Thymus (tissue), 11 donors: Measurements from ENCODE around the gene METAP1. TPM values are rescaled to one million over a fixed set of nuclear protein-coding genes. Genes with fewer than 3 reads are reported as not detected.
"Not testable (repeated sequence)": the region's sequence is repeated elsewhere in the genome, so short reads cannot be mapped to it uniquely, and the experiment has no call there.

Source experiments
- DNase-seq, 9 donors: peaks; one replicate each; pipeline ENCODE4 v3.0.0-alpha.2; 2013; ENCODE audit warnings: low spot score in 9 of 9, low read depth in 6 of 9, missing footprints in 1 of 9
- H3K27ac ChIP-seq, 2 donors: one replicate each; pipeline ENCODE4 v1.5.1; 2013; ENCODE audit warnings: control low read depth in 1 of 2, low read depth in 1 of 2, low read length in 1 of 2, mild to moderate bottlenecking in 1 of 2, moderate library complexity in 1 of 2
- H3K27me3 ChIP-seq, 2 donors: one replicate each; pipeline ENCODE4 v1.5.1; 2013; ENCODE audit warnings: low read length in 1 of 2; ENCODE audit not compliant: control insufficient read depth in 2 of 2, insufficient read depth in 1 of 2
- H3K36me3 ChIP-seq, 2 donors: one replicate each; pipeline ENCODE4 v1.5.1; 2013; ENCODE audit warnings: low read length in 1 of 2, mild to moderate bottlenecking in 1 of 2, moderate library complexity in 1 of 2; ENCODE audit not compliant: control insufficient read depth in 2 of 2, insufficient read depth in 2 of 2
- H3K4me1 ChIP-seq, 2 donors: one replicate each; pipeline ENCODE4 v1.5.1; 2013; ENCODE audit warnings: low read length in 2 of 2; ENCODE audit not compliant: control insufficient read depth in 2 of 2, insufficient read depth in 2 of 2
- H3K4me3 ChIP-seq, 2 donors: one replicate each; pipeline ENCODE4 v1.5.1; 2013; ENCODE audit warnings: low read length in 2 of 2, control low read depth in 1 of 2, mild to moderate bottlenecking in 1 of 2
- H3K9me3 ChIP-seq, 2 donors: one replicate each; pipeline ENCODE4 v1.5.1; 2013; ENCODE audit warnings: low read length in 1 of 2, mild to moderate bottlenecking in 1 of 2; ENCODE audit not compliant: control insufficient read depth in 2 of 2, insufficient read depth in 1 of 2
- WGBS: extraction: QIAGEN DNeasy Blood & Tissue Kit; methylation state at CpG from one replicate; pipeline ENCODE4 v1.1.7; 2013; 5-methylcytosine and 5-hydroxymethylcytosine counted together
- polyA plus RNA-seq: library from polyadenylated mRNA; stranded (reverse); fragments of 200-250 nt; gene quantifications from one replicate; pipeline ENCODE4 v1.2.3, GENCODE V29; 2013
- total RNA-seq: library from RNA; stranded (reverse); fragments of 120-200 nt; gene quantifications from one replicate; pipeline ENCODE4 v1.2.4, GENCODE V29; 2013
- donor health status: healthy.

Gene METAP1
- total and polyA plus RNA-seq, 2 donors = 47.4 to 57.7 TPM

- Histone ChIP-seq H3K4me3 (no peak overlapping the region), H3K9me3 (no peaks in the 10 kb centered on the region), H3K4me1 (peaks cover 17 to 24% of the 10 kb centered on the region in 2 donors), H3K36me3 (peaks cover 8 to 41% of the 10 kb centered on the region in 2 donors), H3K27ac (no peak overlapping the region), H3K27me3 (no peaks in the 10 kb centered on the region)
- WGBS = 98% methylated on average over 1 of the region's 1 CpG
- no peak for DNase-seq
Measured at GRCh38 chr4:99059550-99059949, 64.0 kb downstream of the METAP1 start.

GRCh38 chr4:99061048-99061700 lies 65.7 kb downstream of the METAP1 start:
- Histone ChIP-seq H3K4me1 (peaks cover 14 to 24% of the 10 kb centered on the region in 2 donors), H3K4me3 (no peak overlapping the region), H3K27me3 (no peaks in the 10 kb centered on the region), H3K9me3 (no peaks in the 10 kb centered on the region), H3K27ac (peak overlapping the region; percentile 86 to 92), H3K36me3 (peaks cover 8 to 40% of the 10 kb centered on the region in 2 donors)
- peak; percentile 52 to 92 (median 78) for DNase-seq
- 81% methylated on average over 8 of the region's 8 CpGs for WGBS

DNA sequence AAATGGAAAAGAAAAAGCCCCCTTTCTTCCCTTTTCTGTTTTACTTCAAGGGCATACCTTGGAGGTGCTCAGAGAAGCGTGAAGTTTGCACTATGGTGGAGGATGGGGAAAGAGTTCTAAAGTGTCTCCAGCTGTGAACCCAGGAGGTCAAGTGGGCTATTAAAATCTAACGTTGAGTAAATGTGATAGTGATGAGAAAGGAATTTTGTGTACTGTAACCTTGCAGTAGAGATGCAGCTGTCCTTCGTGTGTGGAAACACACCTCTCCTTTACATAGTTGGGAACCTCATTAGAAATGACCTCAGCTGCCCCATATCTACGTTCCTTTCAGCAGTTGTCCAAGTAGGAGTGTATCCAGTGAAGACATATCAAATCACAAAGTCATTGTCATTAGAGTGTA lies 66.6 kb downstream of the METAP1 start:
- Histone ChIP-seq H3K9me3 (no peaks in the 10 kb centered on the region), H3K4me3 (no peak overlapping the region), H3K4me1 (peaks cover 14 to 20% of the 10 kb centered on the region in 2 donors), H3K27ac (peak overlapping the region in 1 of 2 donors; percentile 92), H3K27me3 (no peaks in the 10 kb centered on the region), H3K36me3 (peaks cover 8 to 45% of the 10 kb centered on the region in 2 donors)
- no peak for DNase-seq
- WGBS = 91% methylated on average over 4 of the region's 4 CpGs

DNA sequence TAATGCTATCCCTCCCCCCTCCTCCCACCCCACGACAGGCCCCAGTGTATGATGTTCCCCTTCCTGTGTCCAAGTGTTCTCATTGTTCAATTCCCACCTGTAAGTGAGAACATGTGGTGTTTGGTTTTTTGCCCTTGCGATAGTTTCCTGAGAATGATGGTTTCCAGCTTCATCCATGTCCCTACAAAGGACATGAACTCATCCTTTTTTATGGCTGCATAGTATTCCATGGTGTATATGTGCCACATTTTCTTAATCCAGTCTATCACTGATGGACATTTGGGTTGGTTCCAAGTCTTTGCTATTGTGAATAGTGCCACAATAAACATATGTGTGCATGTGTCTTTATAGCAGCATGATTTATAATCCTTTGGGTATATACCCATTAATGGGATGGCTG lies 70.0 kb downstream of the METAP1 start:
- peaks cover 7 to 16% of the 10 kb centered on the region in 2 donors for H3K4me1 ChIP-seq
- not testable (repeated sequence) for H3K4me3 ChIP-seq, H3K9me3 ChIP-seq, H3K27me3 ChIP-seq, DNase-seq, H3K27ac ChIP-seq
- H3K36me3 ChIP-seq = peaks cover 3 to 36% of the 10 kb centered on the region in 2 donors
- WGBS = 98% methylated on average over 2 of the region's 2 CpGs

DNA sequence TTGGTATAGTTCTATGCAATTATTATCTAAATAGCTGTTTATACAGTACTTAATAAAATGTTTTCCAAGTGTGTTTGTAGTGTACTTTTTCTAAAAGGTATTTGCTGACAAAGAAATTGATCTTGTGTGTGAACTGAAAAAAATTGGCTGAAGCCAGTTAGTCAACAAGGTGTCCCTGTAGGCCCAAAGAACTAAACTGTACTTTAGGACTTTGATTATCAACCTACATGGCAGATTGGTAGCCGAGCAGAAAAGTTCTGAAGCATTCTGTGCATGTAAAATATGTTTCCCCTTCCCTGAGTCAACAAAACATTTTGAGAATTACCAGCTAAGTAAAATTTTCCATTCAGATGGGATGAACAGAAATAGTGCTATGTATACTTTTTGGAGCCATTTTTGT lies 72.1 kb downstream of the METAP1 start:
- H3K27ac ChIP-seq = no peak overlapping the region
- no peaks in the 10 kb centered on the region for H3K27me3 ChIP-seq
- no peak for DNase-seq
- H3K36me3 ChIP-seq = peaks cover 11 to 46% of the 10 kb centered on the region in 2 donors
- H3K4me1 ChIP-seq = no peaks in the 10 kb centered on the region
- H3K9me3 ChIP-seq = no peaks in the 10 kb centered on the region
- 97% methylated on average over 1 of the region's 1 CpG for WGBS
- H3K4me3 ChIP-seq = no peak overlapping the region

- Histone ChIP-seq H3K36me3 (peaks cover 26 to 71% of the 10 kb centered on the region in 2 donors), H3K27ac (no peak overlapping the region), H3K9me3 (no peaks in the 10 kb centered on the region), H3K27me3 (no peaks in the 10 kb centered on the region), H3K4me1 (no peaks in the 10 kb centered on the region), H3K4me3 (no peak overlapping the region)
- 98% methylated on average over 5 of the region's 5 CpGs for WGBS
- DNase-seq = no peak
Measured at GRCh38 chr4:99071159-99071558, 75.6 kb downstream of the METAP1 start.

- Histone ChIP-seq H3K4me3 (no peak overlapping the region), H3K27me3 (no peaks in the 10 kb centered on the region), H3K9me3 (no peaks in the 10 kb centered on the region), H3K4me1 (no peaks in the 10 kb centered on the region), H3K36me3 (peaks cover 38 to 87% of the 10 kb centered on the region in 2 donors), H3K27ac (no peak overlapping the region)
- DNase-seq = no peak
- WGBS = 98% methylated on average over 7 of the region's 7 CpGs
Measured at GRCh38 chr4:99074816-99075215, 79.3 kb downstream of the METAP1 start.

DNA sequence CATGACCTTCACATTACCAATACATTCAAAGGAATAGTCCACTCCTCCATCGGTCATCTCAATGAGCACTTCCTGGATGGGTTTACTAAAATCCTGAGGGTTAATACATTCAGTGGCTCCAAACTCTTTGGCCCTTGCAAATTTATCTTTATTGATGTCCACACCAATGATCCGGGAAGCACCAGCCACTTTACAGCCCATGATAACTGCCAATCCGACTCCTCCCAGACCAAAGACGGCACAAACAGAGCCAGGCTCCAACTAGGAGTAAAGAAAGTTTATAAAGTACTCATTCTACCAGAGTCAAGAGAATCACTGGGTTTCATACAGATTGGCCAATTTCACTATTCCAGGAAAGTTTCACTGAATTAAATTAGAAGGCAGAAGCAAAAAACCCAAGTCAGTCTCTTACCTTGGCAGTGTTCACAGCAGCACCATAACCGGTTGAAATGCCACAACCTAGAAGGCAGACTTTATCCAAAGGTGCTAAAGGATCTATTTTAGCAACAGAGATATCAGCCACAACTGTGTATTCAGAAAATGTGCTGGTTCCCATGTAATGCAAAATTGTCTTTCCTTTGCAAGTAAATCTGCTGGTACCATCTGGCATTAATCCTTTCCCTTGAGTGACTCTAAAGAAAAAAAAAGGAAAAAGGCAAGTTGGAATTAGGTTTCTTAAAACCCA lies 80.9 kb downstream of the METAP1 start:
- 99% methylated on average over 5 of the region's 5 CpGs for WGBS
- Histone ChIP-seq H3K4me3 (no peak overlapping the region), H3K27me3 (no peaks in the 10 kb centered on the region), H3K9me3 (no peaks in the 10 kb centered on the region), H3K4me1 (no peaks in the 10 kb centered on the region), H3K27ac (no peak overlapping the region), H3K36me3 (peaks cover 45 to 93% of the 10 kb centered on the region in 2 donors)
- DNase-seq = no peak

DNA sequence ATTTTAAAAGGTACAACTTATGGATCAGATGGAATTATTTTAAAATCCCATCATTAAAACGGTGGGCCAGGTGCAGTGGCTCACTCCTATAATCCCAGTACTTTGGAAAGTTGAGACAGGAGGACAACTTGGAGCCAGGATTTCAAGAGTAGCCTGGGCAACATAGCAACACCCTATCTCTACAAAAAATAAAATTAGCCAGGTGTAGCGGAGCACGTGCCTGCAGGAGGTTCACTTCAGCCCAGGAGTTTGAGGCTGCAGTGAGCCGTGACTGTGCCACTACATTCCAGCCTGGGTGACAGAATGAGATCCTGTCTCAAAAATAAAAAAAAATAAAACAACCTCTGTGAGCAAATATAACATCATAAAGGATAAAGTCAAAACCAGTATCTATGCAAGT lies 81.7 kb downstream of the METAP1 start:
- 97% methylated on average over 4 of the region's 4 CpGs for WGBS

More for the DNA sequence above, 81.7 kb downstream of the METAP1 start:
- H3K27ac ChIP-seq = no peak overlapping the region
- H3K4me3 ChIP-seq = no peak overlapping the region
- no peaks in the 10 kb centered on the region for H3K9me3 ChIP-seq
- no peaks in the 10 kb centered on the region for H3K4me1 ChIP-seq
- H3K27me3 ChIP-seq = no peaks in the 10 kb centered on the region
- DNase-seq = no peak
- H3K36me3 ChIP-seq = peaks cover 40 to 93% of the 10 kb centered on the region in 2 donors
